Endothelial cell of umbilical vein (primary cell): ENCODE data around the gene CDH15. TPM values are rescaled to one million over a fixed set of nuclear protein-coding genes. Genes with fewer than 3 reads are reported as not detected.
A peak's percentile ranks its signal among the peaks of the same experiment; 100 is the strongest.

Source experiments
- BruUV-seq: library from RNA; stranded (reverse); fragments of 400-500 nt; replicated peaks from 2 replicates; lab custom pipeline; 2021; lab: Mats Ljungman, UMichigan
- CTCF ChIA-PET: fragments of 300-600, 350-600 bp; sonication (Branson Sonifier 250); formaldehyde crosslinking; loops from one replicate; lab custom pipeline; 2021; ENCODE audit warnings: antibody characterized with exemption, inconsistent platforms; lab: Charles Lee
- POLR2A ChIA-PET: fragments of 300-600, 350-600 bp; sonication (Branson Sonifier 250); formaldehyde crosslinking; loops from one replicate; lab custom pipeline; 2021; ENCODE audit warnings: antibody characterized with exemption, inconsistent platforms; lab: Charles Lee
- DNase-seq: peaks from one replicate; pipeline ENCODE4 v3.0.0-alpha.2; 2011; ENCODE audit warnings: low read depth, low spot score
- FAIRE-seq: peaks from 2 replicates; lab custom pipeline; 2011; peaks lifted over from hg19 to GRCh38; lab: Jason Lieb, UNC
- H2AFZ ChIP-seq: 2 replicates; pipeline ENCODE4 v1.6.0; 2012; ENCODE audit warnings: low read depth, low read length, control low read depth, inconsistent platforms
- H3K27ac ChIP-seq: 2 replicates; pipeline ENCODE4 v1.5.1; 2011; ENCODE audit warnings: low read depth, mild to moderate bottlenecking, control low read depth, low read length, moderate library complexity; ENCODE audit not compliant: insufficient read depth
- H3K27me3 ChIP-seq, 2 experiments: 2 replicates each; pipeline versions ENCODE4 v1.6.0 to v1.6.1; 2011; ENCODE audit warnings: low read length in 2 of 2, mixed read lengths in 1 of 2; ENCODE audit not compliant: control insufficient read depth in 2 of 2, insufficient read depth in 2 of 2
- H3K36me3 ChIP-seq, 2 experiments: 2 replicates in 1 of 2; 3 replicates in 1 of 2; pipeline ENCODE4 v1.5.1; 2011; ENCODE audit warnings: low read length in 2 of 2, mild to moderate bottlenecking in 1 of 2, moderate library complexity in 1 of 2; ENCODE audit not compliant: control insufficient read depth in 2 of 2, insufficient read depth in 2 of 2; ENCODE audit errors: extremely low read depth in 1 of 2
- H3K4me1 ChIP-seq: 3 replicates; pipeline ENCODE4 v1.5.1; 2011; ENCODE audit warnings: mild to moderate bottlenecking, low read length; ENCODE audit not compliant: control insufficient read depth, insufficient read depth; ENCODE audit errors: extremely low read depth
- H3K4me2 ChIP-seq: 2 replicates; pipeline ENCODE4 v1.6.1; 2011; ENCODE audit warnings: low read length, control low read depth, mixed read lengths; ENCODE audit not compliant: insufficient read depth
- H3K4me3 ChIP-seq, 3 experiments: fragments of 200-600 bp in 1 of 3; sonication (generic), shearing (Covaris generic) in 1 of 3; replicated peaks in 1 of 3; 2 replicates each; pipeline ENCODE4 v1.5.1; 2011 to 2016; ENCODE audit warnings: control low read depth in 3 of 3, low read length in 3 of 3, mild to moderate bottlenecking in 2 of 3, inconsistent platforms in 1 of 3, low read depth in 1 of 3, moderate library complexity in 1 of 3; ENCODE audit not compliant: insufficient read depth in 1 of 3
- H3K79me2 ChIP-seq: 2 replicates; pipeline ENCODE4 v1.6.0; 2012; ENCODE audit warnings: low read length, inconsistent platforms; ENCODE audit not compliant: control insufficient read depth, insufficient read depth
- H3K9ac ChIP-seq: replicated peaks from 2 replicates; pipeline ENCODE3; 2011; ENCODE audit warnings: low read length, control low read depth; ENCODE audit not compliant: insufficient read depth; ENCODE audit errors: extremely low read depth
- H3K9me1 ChIP-seq: replicated peaks from 3 replicates; pipeline ENCODE4 v1.6.0; 2011; ENCODE audit warnings: mild to moderate bottlenecking, low read length; ENCODE audit not compliant: control insufficient read depth, insufficient read depth; ENCODE audit errors: extremely low read depth
- H3K9me3 ChIP-seq: replicated peaks from 2 replicates; pipeline ENCODE4 v1.5.1; 2012; ENCODE audit warnings: low read length, inconsistent platforms; ENCODE audit not compliant: control insufficient read depth, insufficient read depth
- H4K20me1 ChIP-seq: replicated peaks from 2 replicates; pipeline ENCODE3; 2011; ENCODE audit warnings: mild to moderate bottlenecking, low read length; ENCODE audit not compliant: control insufficient read depth, insufficient read depth; ENCODE audit errors: extremely low read depth
- EZH2 ChIP-seq: IDR thresholded peaks from 2 replicates; pipeline ENCODE4 v1.6.1; 2012; ENCODE audit warnings: borderline replicate concordance, low read depth, mild to moderate bottlenecking, moderate library complexity, low read length, inconsistent platforms; ENCODE audit not compliant: severe bottlenecking
- FOS ChIP-seq: IDR thresholded peaks from 2 replicates; pipeline ENCODE4 v1.6.1; 2011; ENCODE audit warnings: mild to moderate bottlenecking, low read length, moderate library complexity, borderline replicate concordance; ENCODE audit not compliant: insufficient read depth
- GATA2 ChIP-seq: IDR thresholded peaks from 2 replicates; pipeline ENCODE4 v1.7.0; 2011; ENCODE audit warnings: low read depth, mild to moderate bottlenecking, moderate library complexity, mixed read lengths, low read length; ENCODE audit not compliant: insufficient read length, insufficient read depth
- JUN ChIP-seq: IDR thresholded peaks from 2 replicates; pipeline ENCODE4 v1.6.1; 2011; ENCODE audit warnings: borderline replicate concordance, low read depth; ENCODE audit not compliant: insufficient read length, insufficient read depth
- POLR2A ChIP-seq: IDR thresholded peaks from 2 replicates; pipeline ENCODE4 v1.6.1; 2012; ENCODE audit warnings: low read depth, mild to moderate bottlenecking, control low read depth, low read length
- dilution Hi-C: fragments of 300-500 bp; cut with MboI; formaldehyde crosslinking; loops from one replicate; pipeline ENCODE4 v1.15.0; 2019; ENCODE audit warnings: low sequenced_read_pairs; ENCODE audit not compliant: extremely low pct_ligation_motif_present
- intact Hi-C: fragments of 100-400 bp; cut with micrococcal nuclease; formaldehyde crosslinking; loops from one replicate; pipeline ENCODE4 v1.10.0; 2022
- polyA plus RNA-seq, 4 experiments: library from polyadenylated mRNA; depleted of rRNA in 3 of 4; stranded (reverse) in 3 of 4; unstranded in 1 of 4; fragments of >200 nt; gene quantifications; 2 replicates each; pipeline versions ENCODE4 v1.2.1 to v1.2.3, GENCODE V29; 2011 to 2012; ENCODE audit warnings: missing spikeins in 1 of 4
- total RNA-seq: library from RNA; stranded (reverse); gene quantifications from 2 replicates; pipeline ENCODE4 v1.2.3, GENCODE V29; 2021
- TF ChIP-seq, protein P1 (sequence below), 2 donors: IDR thresholded peaks; 1 replicate in 1 of 2; 2 replicates in 1 of 2; pipeline ENCODE4 v1.5.1; 2011; ENCODE audit warnings: low read length in 2 of 2, mild to moderate bottlenecking in 2 of 2, moderate library complexity in 2 of 2, control low read depth in 1 of 2, inconsistent platforms in 1 of 2, low read depth in 1 of 2; ENCODE audit not compliant: insufficient read depth in 1 of 2; ENCODE audit errors: extremely low read depth in 1 of 2
- TF ChIP-seq, protein P2 (sequence below): IDR thresholded peaks from 2 replicates; pipeline ENCODE4 v1.6.1; 2011; ENCODE audit not compliant: insufficient read depth, insufficient read length

The CDH15 gene
- total and polyA plus RNA-seq, 2 donors (not counting 3 experiments of a cell fraction or from before 2014, with no cell fraction given) = 0.44 TPM; not detected in 1

DNA sequence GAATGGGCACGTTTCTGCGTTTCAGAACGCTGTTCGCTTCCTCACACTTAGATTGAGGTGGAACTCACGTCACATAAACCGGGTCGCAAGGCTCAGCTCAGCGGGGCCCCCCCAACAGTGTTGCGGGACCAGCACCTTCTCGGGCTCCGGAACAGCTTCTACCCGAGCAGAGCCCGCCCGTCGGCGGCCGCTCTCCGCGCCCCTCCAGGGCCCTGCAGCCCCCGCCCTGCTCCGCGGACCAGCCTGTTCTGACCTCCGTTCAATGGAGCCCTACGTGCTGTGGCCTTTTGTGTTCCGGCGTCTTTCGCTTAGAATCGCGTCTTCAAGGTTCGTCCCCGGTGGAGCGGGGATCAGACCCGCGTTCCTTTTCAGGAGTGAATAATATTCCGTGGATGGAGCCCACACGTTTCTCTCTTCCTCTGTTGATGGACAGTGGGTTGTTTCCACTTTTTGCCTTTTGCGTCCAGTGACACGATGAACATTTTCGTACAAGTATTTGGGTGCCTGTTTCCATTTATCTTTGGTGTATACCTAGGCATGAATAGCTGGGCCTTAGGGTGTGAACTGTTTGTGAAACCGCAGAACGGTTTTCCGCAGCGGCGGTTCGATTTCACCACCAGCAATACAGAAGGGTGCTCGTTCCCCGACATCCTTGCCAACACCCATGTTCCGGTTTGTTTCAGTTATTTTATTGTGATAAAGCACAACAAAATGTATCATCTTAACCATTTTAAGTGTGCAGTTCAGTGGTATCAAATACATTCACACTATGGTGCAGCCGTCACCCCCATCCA, 31.1 kb downstream of the CDH15 start:
- H3K9me3 ChIP-seq = no peaks in the 10 kb centered on the region
- no peak overlapping the region for H3K4me2 ChIP-seq
- peak; percentile 86 for TF ChIP-seq EZH2
- no peak for TF ChIP-seq JUN
- H3K79me2 ChIP-seq = no peaks in the 10 kb centered on the region
- no peaks in the 10 kb centered on the region for H4K20me1 ChIP-seq
- BruUV-seq = no TSS peak
- H3K27ac ChIP-seq = no peak overlapping the region
- H3K36me3 ChIP-seq = no peaks in the 10 kb centered on the region
- H3K4me1 ChIP-seq = no peaks in the 10 kb centered on the region
- DNase-seq = no peak
- no peak for FAIRE-seq
- dilution Hi-C loops = no loop called here
- intact Hi-C loops = no loop called here
- POLR2A ChIA-PET = no interaction called here
- H2AFZ ChIP-seq = no peak overlapping the region
- H3K9me1 ChIP-seq = no peaks in the 10 kb centered on the region
- peaks cover 20 to 34% of the 10 kb centered on the region in 2 experiments for H3K27me3 ChIP-seq
- H3K4me3 ChIP-seq = no peak overlapping the region
- no peak overlapping the region for H3K9ac ChIP-seq
- CTCF ChIA-PET = no interaction called here

DNA sequence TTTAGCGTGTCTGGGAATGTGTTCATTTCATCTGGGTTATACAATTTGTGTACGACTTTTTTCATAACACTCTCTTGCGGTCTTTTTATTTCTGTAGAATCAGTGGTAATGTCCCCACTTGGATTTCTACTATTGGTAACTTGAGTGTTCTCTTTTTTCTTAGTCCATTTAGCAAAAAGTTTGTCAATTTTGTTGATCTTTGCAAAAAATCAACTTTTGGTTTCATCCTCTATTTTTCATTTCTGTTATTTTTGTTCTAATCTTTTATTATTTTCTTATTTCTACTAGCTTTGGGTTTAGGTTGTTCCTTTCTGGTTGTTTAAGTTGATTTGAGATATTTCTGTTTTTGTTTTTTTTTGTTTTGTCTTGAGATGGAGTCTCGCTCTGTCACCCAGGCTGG, 36.4 kb downstream of the CDH15 start:
- BruUV-seq = no TSS peak
- H3K9me3 ChIP-seq = no peaks in the 10 kb centered on the region
- H3K36me3 ChIP-seq = no peaks in the 10 kb centered on the region
- H3K27ac ChIP-seq = no peak overlapping the region
- dilution Hi-C loops (no loop called here), intact Hi-C loops (no loop called here)
- H2AFZ ChIP-seq = no peak overlapping the region
- DNase-seq (no peak), FAIRE-seq (no peak)
- POLR2A ChIA-PET = no interaction called here
- H3K4me2 ChIP-seq = no peak overlapping the region
- no peak overlapping the region for H3K9ac ChIP-seq
- CTCF ChIA-PET = no interaction called here
- no peaks in the 10 kb centered on the region for H3K79me2 ChIP-seq
- no peaks in the 10 kb centered on the region for H3K4me1 ChIP-seq
- H3K27me3 ChIP-seq = peaks cover 1 to 8% of the 10 kb centered on the region in 2 experiments
- no peak overlapping the region for H3K4me3 ChIP-seq
- no peaks in the 10 kb centered on the region for H4K20me1 ChIP-seq
- H3K9me1 ChIP-seq = no peaks in the 10 kb centered on the region
- TF ChIP-seq, protein P1, sequence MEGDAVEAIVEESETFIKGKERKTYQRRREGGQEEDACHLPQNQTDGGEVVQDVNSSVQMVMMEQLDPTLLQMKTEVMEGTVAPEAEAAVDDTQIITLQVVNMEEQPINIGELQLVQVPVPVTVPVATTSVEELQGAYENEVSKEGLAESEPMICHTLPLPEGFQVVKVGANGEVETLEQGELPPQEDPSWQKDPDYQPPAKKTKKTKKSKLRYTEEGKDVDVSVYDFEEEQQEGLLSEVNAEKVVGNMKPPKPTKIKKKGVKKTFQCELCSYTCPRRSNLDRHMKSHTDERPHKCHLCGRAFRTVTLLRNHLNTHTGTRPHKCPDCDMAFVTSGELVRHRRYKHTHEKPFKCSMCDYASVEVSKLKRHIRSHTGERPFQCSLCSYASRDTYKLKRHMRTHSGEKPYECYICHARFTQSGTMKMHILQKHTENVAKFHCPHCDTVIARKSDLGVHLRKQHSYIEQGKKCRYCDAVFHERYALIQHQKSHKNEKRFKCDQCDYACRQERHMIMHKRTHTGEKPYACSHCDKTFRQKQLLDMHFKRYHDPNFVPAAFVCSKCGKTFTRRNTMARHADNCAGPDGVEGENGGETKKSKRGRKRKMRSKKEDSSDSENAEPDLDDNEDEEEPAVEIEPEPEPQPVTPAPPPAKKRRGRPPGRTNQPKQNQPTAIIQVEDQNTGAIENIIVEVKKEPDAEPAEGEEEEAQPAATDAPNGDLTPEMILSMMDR (IDR thresholded peaks at IDR 0.05; ENCODE audit: extremely low read depth in 1 of 2, insufficient read depth in 1 of 2, low read depth in 1 of 2, low read length in 2 of 2) = no peak
- TF ChIP-seq FOS (no peak), POLR2A (no peak), GATA2 (no peak), JUN (no peak)
- TF ChIP-seq, protein P2, sequence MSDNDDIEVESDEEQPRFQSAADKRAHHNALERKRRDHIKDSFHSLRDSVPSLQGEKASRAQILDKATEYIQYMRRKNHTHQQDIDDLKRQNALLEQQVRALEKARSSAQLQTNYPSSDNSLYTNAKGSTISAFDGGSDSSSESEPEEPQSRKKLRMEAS = no peak
